ENCODE results near the gene E2F3. TPM values are rescaled to one million over a fixed set of nuclear protein-coding genes. Genes with fewer than 3 reads are reported as not detected.

The E2F3 gene
- total RNA-seq, 2 experiments from 2014 or later, result 16.0 to 17.0 TPM

GRCh38 chr6:20360471-20361119 lies 41.1 kb upstream of the E2F3 start:
- ATAC-seq, result no peak
- no peak overlapping the region for H3K27ac Mint-ChIP-seq
- H3K4me3 Mint-ChIP-seq, result no peak overlapping the region
- H3K36me3 Mint-ChIP-seq (ENCODE audit: low read depth), result no peaks in the 10 kb centered on the region
- no peak for TF ChIP-seq CTCF (IDR thresholded peaks at IDR 0.05)
- ChIA-PET POLR2A (no interaction called here), CTCF (interaction anchor here (1.9 kb wide), 1 partner anchor 10 kb away, joined by 5 read pairs; no protein-coding TSS in a partner anchor)
- intact Hi-C loops (cut with micrococcal nuclease), result no loop called here
- H3K9me3 Mint-ChIP-seq, result peaks cover 3% of the 10 kb centered on the region
- no peak for DNase-seq
- H3K27me3 Mint-ChIP-seq, result no peaks in the 10 kb centered on the region
- peaks cover 14% of the 10 kb centered on the region for H3K4me1 Mint-ChIP-seq (ENCODE audit: low read depth)

DNA sequence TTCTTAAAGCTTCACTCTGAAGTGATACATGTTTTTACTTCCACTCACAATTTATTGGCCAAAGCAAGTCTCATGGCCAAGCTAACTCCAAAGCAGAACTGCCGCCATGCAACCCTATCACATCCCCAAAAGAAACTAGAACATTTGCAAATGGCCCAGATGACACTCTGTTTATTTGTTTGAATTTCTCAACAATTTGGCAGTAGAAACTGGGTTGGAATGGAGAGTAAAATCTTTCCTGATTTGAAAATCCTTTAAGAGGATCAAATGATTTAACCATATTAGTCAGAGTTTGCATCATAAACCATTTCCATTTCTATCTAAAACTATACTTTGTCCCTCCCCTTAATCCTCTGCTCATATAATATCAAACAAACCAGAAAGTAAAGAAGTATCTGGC lies 39.1 kb upstream of the E2F3 start:
- H3K36me3 Mint-ChIP-seq (ENCODE audit: low read depth), result no peaks in the 10 kb centered on the region
- no peak overlapping the region for H3K4me3 Mint-ChIP-seq
- ChIA-PET CTCF (interaction anchor here (1.9 kb wide), 1 partner anchor 12 kb away, joined by 5 read pairs; no protein-coding TSS in a partner anchor), POLR2A (no interaction called here)
- intact Hi-C loops (cut with micrococcal nuclease), result no loop called here
- H3K27me3 Mint-ChIP-seq, result no peaks in the 10 kb centered on the region
- H3K9me3 Mint-ChIP-seq, result peaks cover 3% of the 10 kb centered on the region
- no peak for ATAC-seq
- DNase-seq, result no peak
- TF ChIP-seq CTCF (IDR thresholded peaks at IDR 0.05), result no peak
- no peak overlapping the region for H3K27ac Mint-ChIP-seq
- H3K4me1 Mint-ChIP-seq (ENCODE audit: low read depth), result peaks cover 34% of the 10 kb centered on the region

GRCh38 chr6:20364327-20364726 lies 37.4 kb upstream of the E2F3 start:
- intact Hi-C loops (cut with micrococcal nuclease), result no loop called here
- Mint-ChIP-seq H3K27ac (peak overlapping the region; percentile 20), H3K27me3 (no peaks in the 10 kb centered on the region), H3K4me3 (no peak overlapping the region), H3K36me3 (ENCODE audit: low read depth) (no peaks in the 10 kb centered on the region), H3K4me1 (ENCODE audit: low read depth) (peaks cover 47% of the 10 kb centered on the region), H3K9me3 (peaks cover 4% of the 10 kb centered on the region)
- ATAC-seq (peak; percentile 15), DNase-seq (peak; percentile 14)
- no peak for TF ChIP-seq CTCF (IDR thresholded peaks at IDR 0.05)
- POLR2A ChIA-PET, result no interaction called here
- CTCF ChIA-PET, result no interaction called here

GRCh38 chr6:20365456-20365855 lies 36.2 kb upstream of the E2F3 start:
- Mint-ChIP-seq H3K27ac (peak overlapping the region; percentile 91), H3K9me3 (peaks cover 4% of the 10 kb centered on the region), H3K27me3 (no peaks in the 10 kb centered on the region), H3K36me3 (ENCODE audit: low read depth) (no peaks in the 10 kb centered on the region), H3K4me1 (ENCODE audit: low read depth) (peaks cover 56% of the 10 kb centered on the region), H3K4me3 (peak overlapping the region; percentile 28)
- POLR2A ChIA-PET, result interaction anchor here (0.6 to 1.2 kb wide), 2 partner anchors 36 to 37 kb away, joined by 3 to 7 read pairs; partner anchors contain the start of gene E2F3
- DNase-seq, result no peak
- intact Hi-C loops (cut with micrococcal nuclease), result no loop called here
- CTCF ChIA-PET, result interaction anchor here (1.2 to 1.9 kb wide), 6 partner anchors 8 to 75 kb away, joined by 3 to 6 read pairs (median 4); no protein-coding TSS in a partner anchor
- no peak for TF ChIP-seq CTCF (IDR thresholded peaks at IDR 0.05)
- ATAC-seq, result peak; percentile 49

DNA sequence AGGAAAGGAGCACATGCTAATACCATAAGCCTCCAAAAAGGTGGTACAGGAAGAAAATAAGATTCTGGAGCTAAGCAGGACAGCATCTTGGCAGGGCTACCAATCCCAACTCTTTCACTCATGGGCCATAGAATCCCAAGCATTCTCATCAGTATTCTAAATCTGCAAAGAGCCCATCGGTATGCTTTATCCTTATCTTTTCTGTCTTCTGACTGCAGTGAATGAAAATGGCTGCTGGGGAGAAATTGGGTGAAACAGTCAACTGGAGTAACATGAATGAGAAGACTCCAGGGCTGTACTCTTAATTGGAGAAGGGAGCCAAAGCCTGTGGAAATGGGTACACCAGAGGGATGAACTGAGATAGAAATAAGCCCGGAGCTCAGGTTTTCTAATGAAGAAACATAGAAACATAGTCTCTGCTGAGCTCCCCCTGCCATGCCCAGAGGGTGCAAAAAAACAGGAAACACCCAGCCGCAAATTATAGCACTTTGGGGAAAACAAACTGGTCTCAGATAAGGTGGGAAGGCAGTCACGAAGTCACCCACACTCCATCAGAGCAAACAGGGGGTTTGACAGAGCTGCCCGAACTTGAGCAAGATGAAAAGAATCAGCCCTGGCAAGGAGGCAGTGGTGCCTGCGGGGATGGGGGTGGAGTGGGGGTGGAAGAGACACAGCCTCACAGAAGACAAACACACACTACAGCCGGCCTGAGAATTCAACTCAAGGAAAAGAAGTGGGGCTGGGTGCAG lies 35.4 kb upstream of the E2F3 start:
- ChIA-PET CTCF (interaction anchor here (1.2 to 1.9 kb wide), 6 partner anchors 24 to 76 kb away, joined by 3 to 6 read pairs (median 4); no protein-coding TSS in a partner anchor), POLR2A (interaction anchor here (0.6 to 2.2 kb wide), 5 partner anchors 9 to 46 kb away, joined by 3 to 7 read pairs (median 6); partner anchors contain the start of gene E2F3)
- intact Hi-C loops (cut with micrococcal nuclease), result no loop called here
- Mint-ChIP-seq H3K9me3 (peaks cover 4% of the 10 kb centered on the region), H3K36me3 (ENCODE audit: low read depth) (no peaks in the 10 kb centered on the region), H3K27me3 (no peaks in the 10 kb centered on the region), H3K4me3 (peak overlapping the region; percentile 42), H3K4me1 (ENCODE audit: low read depth) (peaks cover 60% of the 10 kb centered on the region), H3K27ac (peak overlapping the region; percentile 91)
- no peak for TF ChIP-seq CTCF (IDR thresholded peaks at IDR 0.05)
- peak; percentile 46 for DNase-seq
- ATAC-seq, result peak; percentile 45

Measured in activated CD8-positive, alpha-beta T cell treated with anti-CD3 and anti-CD28 coated beads for 36 hours (primary cell).